HG02642 (cell line): ENCODE results near the gene CD247.
A peak's percentile ranks its signal among the peaks of the same experiment; 100 is the strongest.

Experiments used
- ATAC-seq: cut with Tn5 transposase; IDR thresholded peaks from one replicate; pipeline ENCODE4 v1.9.1; 2021; ENCODE audit warnings: mild to moderate bottlenecking; ENCODE audit not compliant: unreplicated experiment, poor library complexity

Gene CD247

DNA sequence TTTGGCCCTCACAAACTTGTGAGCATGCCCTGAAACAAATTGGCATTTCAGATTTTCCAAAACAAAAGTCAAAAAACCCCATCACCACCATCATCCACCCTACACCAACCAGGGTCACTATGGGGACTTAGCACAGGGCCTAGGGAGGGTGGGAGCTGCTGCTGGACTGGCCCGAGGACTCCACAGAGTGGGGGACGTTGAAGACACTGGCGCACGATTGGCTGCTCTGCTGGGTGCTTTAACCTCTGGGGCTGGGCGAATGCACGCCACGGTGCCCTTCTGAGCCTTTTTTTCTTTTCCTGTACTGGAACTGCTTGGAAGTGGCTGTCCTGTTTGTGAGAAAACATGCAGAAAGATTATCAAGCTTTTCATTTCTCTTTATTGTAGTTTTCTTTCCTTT, 92.8 kb downstream of the CD247 start:
- no peak for ATAC-seq

DNA sequence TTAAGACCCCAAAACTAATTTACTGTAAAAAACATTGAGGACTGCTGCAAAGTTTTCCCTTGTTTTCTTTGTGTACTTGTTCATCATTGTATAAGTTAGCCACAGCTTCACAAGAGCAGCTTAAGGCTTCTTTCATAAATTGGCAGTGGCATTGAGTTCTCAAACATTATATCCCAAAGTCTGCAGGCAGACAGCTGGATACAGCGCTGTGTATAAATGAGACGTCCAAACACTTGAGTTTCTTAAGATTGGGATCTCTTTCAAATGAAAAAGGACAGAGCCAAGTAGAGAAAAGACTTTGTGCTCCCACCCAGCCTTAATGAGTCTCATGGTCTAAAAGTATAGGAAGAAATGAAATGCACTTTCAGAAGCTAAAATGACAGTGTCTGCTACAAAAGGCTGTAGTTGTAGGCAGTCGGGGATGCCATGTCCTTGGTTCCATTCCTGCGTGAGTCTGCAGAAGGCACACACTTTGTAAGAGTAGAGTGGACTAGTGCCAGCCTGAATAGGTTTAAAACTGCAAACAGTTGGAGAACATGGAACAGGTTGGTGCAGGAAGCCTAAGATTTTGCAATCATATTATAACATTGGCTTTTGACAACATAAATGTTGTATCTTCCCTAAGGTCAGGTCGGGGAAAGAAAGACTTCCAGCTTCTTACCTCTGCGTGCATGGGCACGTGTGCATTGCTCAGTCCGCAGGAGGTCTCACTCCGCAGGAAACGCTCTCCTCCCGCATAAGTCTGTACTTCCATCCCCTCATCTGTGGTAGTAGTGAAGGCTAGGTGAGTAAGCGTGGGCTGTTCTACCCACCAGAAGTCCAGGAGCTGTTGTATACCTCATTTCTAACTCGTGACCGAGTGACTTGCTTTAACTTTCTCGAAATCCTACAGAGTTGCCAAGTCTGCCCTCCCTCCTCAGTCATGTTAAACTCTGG, 94.4 kb downstream of the CD247 start:
- ATAC-seq = no peak

DNA sequence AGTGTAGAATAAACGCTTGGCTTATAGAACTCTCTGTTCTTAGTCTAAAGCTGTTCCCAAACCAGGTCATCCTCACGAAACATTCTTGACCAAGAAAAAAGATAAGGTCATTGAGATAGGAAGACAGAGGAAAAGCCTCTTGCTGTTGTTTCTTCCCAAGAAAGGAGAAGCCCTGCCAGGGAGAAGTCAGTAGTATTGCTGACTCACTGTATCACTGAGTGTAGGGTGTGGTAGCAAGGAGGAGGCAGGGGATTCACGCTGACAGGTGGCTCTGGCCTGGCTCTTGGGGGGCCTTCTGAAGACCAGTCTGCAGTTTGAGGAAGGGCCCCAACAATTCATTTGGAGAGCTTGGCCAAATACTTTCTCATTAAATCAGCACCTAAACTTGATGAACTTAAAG, 97.8 kb downstream of the CD247 start:
- no peak for ATAC-seq

DNA sequence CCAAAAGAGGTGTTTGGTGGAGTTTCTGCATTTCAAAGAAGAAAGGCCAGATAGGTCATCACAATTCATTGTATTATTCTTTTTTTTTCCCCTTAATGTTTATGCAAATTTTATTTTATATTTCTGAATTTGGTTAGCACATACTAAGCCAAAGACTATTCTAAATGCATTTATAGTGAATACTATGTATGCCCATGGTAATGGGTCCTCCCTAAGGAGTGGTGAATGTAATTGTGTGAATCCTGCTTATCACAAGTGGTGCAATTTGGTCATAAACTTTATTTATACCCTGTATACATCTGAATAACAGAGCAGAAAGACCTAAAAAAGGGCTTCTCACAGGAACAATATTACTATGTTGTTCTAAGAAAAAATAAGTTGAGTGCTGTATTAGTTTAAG, 99.1 kb downstream of the CD247 start:
- no peak for ATAC-seq

DNA sequence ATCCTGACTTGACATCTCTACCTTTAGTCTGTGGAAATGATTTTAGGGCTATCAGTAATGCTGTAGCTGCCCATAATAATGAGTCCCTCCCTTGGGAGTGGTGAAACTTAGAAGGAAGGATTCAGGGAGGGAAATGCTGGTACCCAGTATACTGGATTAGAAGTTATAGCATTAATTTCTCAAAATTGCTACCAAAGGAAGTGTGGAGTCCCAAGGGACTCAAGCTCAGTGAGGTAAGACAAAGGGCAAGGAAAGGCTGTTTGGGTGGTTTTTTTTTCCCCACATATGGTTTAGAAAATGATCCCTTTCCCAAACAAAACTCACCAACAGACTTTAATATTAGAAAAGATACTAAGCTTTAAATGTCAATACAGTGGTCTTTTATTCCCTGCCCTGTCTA, 99.9 kb downstream of the CD247 start:
- ATAC-seq = no peak

DNA sequence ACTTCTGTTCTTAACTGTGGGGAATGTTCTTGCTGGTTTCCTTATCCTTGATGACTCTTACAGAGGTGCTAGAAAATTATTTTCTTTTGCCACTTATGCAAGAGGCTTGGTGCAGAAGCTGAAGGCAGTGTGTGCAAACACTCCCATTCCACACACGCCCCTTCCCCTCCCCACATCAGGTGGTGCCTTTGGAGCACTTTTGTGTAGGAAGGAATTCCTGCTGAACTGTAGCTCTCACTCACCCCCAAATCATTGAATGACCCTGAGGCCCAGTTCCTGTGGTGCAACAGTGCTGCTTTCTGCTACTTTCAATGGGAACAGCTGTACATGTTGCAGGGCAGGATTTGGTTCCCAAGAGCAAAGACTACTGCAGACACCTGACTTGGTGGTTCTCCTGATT, 101.8 kb downstream of the CD247 start:
- ATAC-seq = no peak

DNA sequence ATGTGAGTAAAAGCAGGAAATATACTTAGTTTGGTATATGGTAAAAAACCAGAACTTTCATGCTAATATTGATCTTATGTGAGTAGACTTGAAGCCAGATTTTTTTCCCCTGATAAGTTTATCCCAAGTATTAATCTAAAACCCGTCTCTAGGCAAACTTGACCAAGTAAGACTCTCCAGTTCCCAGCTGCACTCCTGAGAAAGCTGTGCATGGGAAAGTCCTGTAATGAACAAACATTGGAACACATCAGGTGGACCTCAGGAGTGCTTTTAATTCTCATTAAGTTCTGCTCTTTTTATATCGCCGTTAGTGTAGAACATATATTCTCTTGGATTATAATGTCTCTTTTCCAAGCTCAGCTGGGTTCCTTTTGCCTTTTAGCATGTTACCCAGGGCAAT, 105.0 kb downstream of the CD247 start:
- ATAC-seq = no peak

DNA sequence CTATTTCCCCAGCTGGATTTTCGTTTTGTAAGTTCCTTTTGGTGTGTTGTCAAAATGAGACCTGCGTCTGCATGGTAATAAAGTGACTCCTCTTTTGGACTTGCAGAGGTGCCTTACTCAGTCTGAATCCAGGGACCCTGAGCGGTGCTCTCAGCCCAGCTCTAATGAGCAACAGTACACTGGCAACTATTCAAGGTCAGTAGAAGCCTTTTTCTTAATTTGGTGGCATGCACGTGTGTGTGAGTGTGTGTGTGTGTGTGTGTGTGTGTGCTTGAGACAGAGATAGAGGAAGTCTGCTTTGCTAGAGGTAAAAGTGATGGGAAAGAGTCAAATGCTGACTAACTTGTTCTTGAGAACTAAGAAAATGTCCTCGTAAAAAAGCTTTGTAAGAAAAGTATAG, 105.4 kb downstream of the CD247 start:
- no peak for ATAC-seq

DNA sequence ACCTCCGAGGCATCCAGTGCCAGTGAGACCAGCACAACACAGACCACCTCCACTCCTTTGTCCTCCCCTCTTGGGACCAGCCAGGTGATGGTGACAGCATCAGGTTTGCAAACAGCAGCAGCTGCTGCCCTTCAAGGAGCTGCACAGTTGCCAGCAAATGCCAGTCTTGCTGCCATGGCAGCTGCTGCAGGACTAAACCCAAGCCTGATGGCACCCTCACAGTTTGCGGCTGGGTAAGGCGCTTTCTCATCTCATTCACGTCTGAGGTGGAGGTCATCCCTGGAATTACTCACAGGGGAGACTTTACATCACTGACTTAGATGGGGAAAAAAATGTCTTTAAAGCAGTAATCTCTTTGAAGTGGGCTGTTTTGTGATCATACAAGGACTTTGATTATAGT, 106.3 kb downstream of the CD247 start:
- no peak for ATAC-seq

DNA sequence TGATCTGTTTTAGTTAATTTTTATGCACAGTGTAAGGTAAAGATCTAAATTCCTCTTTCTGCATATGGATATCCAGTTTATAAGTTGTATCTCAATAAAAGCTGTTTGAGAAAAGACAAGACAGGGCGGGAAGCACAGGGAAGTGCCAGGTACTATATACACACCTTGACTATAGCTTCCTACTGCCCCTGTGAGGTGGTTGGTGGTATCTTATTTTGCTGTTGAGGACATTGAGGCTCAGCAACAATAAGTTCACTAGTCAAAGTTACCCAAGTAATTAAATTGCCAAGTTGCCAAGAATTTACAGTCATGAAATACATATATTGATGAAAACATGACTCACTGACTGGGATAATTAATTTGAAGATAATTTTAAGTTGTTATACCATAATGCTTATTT, 109.1 kb downstream of the CD247 start:
- no peak for ATAC-seq

DNA sequence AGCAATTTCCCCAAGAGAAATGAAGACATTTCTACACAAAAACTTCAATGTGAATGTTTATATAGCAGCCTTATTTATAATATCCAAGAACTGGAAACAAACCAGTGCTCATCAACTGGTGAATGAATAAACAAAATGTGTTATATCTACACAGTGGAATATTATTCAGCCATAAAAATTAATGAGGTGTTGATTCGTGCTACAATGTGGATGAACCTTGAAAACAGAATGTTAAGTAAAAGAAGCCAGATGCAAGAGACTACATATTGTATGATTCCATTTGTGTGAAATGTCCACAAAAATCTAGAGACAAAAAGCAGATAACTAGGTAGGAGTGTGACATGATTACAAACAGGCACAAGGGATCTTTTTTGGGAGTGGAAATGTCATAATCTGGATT, 110.0 kb downstream of the CD247 start:
- ATAC-seq = no peak

DNA sequence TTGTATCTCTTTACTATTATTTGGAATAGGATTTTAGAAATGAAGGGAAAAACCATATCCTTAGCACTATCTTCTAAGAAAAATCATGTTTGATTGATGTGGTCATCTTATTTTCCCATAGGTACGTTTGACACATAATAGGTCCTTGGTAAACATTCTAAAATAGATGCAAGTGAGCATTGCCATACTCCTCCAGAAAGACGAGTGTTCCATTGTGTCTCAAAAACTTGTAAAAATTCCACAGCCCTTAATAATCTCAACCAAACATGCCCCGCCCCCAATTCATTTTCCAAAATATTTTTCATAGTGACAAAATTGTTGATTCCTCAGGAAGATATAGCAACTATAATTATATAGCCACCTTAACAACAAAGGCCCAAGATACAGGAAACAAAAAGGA, 113.4 kb downstream of the CD247 start:
- no peak for ATAC-seq

DNA sequence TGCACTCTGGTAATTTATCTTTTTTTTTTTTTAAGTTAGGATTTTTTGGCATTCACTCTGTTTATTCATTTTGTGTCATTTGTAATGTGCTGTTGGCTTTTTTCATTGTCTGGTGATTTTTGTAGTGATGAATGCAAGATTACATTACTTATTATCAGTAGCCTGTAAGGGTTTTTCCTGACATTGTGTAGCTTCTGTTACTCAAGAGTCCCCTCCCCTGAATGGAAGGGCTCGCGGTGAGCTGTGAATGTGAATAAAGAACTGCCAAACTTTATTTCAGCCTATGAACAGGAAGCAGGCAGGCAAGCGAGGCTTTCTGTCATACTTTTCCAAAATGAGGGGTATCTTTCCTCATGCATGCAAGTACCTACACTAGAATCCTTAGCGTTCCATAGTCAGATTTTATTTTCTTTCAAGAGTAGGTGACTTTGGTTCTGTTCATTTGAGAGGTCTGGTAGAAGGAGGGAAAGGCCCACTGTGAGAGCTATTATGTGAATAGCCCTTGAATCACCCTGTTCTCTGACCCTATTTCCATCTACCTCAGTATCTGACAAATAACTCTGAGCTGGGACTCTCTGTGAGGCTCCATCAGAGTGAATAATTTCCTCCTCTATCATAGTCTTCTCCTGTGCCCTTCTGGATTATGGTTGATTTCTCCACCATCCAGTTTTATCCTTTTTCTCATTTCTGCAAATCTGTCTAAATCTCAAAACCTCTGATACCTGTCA, 114.0 kb downstream of the CD247 start:
- no peak for ATAC-seq

DNA sequence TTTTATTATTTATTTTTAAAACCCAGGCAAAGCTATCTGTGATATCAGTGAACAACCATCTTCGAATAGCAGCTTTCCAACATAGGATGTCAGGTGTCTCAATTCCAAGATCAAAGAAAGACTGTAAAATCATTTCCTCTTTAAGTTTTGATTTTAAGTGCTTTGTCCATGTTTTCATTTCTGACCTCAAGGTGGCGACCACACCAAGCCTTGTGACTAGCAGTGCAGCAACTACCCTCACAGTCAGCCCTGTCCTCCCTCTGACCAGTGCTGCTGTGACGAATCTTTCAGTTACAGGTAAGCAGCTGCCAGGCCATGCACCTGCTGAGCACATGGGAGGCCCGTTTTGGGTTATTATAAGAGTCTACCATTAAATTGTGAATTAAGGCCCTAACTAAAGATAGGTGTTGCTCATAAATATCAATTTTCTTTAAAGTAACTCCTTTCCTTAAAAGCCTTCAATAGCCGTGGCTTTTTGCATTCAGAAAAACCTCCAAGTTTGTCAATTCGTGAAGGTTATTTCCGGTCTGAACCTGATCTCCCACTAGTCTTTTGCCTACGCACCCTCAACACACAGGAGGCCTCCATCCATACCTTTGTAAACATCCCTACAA, 117.0 kb downstream of the CD247 start:
- ATAC-seq = peak; percentile 51

DNA sequence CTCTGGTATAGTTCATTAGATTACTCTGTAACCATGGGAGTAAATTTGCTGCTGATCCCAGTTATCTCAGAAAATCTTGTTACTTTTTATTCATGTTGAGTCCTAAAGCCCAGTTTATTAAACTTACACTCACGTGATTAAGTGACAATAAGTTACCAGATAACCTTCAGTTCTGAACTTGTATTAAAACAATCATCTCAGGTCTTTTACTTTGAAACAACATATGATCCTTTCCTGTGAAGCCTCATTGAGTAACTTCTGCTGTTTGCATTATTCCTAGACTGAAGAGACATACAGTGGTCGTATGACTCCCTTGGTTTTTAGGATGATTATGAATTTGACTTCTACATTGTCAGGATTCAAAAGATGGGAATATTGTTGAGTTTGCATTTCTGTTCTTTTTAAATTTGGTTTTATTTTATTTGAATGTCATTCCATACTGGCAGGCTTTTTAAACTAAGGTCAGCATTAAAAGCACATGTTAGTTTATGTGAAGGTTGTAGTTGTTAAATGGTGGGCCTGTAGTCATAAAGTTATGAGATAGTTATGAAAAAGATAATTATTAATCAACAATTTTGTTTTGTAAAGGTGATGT, 117.9 kb downstream of the CD247 start:
- no peak for ATAC-seq

DNA sequence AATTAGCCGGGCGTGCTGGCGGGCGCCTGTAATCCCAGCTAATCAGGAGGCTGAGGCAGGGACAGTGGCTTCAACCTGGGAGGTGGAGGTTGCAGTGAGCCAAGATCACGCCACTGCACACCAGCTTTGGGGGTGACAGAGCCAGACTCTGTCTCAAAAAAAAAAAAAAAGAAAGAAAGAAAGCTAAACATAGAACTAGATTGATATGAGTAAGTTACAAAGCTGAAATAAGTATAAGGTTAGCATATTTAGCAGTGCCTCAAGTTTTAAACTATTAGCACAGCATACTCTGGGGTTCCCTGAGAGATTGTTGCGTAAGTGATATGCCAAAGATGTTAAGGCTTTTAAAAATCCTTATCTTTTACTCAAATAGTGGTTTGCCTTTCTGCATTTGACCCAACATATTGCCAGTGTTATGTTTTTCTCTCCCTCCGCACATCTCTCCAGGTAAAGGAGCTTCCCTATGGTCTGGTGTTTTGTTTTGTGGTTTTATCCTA, 126.1 kb downstream of the CD247 start:
- no peak for ATAC-seq

DNA sequence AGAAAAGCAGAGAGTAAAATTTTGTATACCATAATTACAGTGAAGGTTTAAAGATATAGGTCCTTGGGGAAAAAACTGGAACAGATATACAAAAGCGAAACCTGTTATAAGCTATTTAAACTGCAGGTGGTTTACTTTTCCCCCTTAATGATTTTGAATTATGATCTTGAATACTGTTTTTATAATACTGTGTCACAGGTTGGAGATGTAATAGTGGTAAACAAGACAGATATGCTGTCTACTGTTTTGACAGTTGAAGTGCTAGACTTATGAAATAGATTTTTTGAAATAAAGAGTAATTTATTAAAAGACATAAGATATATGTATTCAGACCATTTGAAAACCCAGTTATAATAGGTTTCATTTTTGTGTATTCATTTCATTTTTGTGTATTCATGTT, 129.4 kb downstream of the CD247 start:
- ATAC-seq = no peak

DNA sequence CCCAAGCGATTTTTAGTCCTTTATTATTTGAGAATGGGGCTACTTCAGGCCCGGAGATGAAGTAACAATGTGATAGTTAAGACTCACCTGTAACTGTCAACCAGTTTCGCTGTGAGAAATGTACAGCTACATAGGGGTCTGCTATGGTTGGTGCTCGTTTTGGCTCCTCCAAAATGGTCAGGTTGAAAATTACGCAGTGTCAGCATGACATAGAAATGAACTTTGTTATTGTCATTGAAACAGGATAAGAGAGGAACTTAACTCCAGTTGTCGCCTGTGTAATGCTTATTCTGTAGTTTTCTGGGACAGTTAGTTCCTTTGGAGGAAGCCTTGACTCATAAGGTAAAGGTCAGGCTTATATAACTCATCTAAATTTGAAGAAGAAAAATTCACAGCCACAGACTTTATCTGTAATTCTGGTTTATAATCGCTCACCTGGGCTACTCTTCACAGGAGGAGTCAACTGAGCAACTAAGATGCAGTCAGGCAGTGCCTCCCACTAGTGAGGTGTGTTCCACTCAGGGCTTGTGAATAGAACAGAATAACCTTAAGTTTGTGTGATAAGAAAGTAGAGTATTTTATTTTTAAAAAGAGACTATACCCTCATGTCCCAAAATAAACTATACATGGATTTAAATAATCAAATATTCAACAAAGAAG, 130.9 kb downstream of the CD247 start:
- ATAC-seq = no peak
